Endothelial cell of umbilical vein (primary cell): ENCODE results near the gene NUDT16L1. TPM values are rescaled to one million over a fixed set of nuclear protein-coding genes. Genes with fewer than 3 reads are reported as not detected.

Source experiments
- BruUV-seq: library from RNA; stranded (reverse); fragments of 400-500 nt; replicated peaks from 2 replicates; lab custom pipeline; 2021; lab: Mats Ljungman, UMichigan
- CTCF ChIA-PET: fragments of 300-600, 350-600 bp; sonication (Branson Sonifier 250); formaldehyde crosslinking; loops from one replicate; lab custom pipeline; 2021; ENCODE audit warnings: antibody characterized with exemption, inconsistent platforms; lab: Charles Lee
- POLR2A ChIA-PET: fragments of 300-600, 350-600 bp; sonication (Branson Sonifier 250); formaldehyde crosslinking; loops from one replicate; lab custom pipeline; 2021; ENCODE audit warnings: antibody characterized with exemption, inconsistent platforms; lab: Charles Lee
- DNase-seq: peaks from one replicate; pipeline ENCODE4 v3.0.0-alpha.2; 2011; ENCODE audit warnings: low read depth, low spot score
- FAIRE-seq: peaks from 2 replicates; lab custom pipeline; 2011; peaks lifted over from hg19 to GRCh38; lab: Jason Lieb, UNC
- H2AFZ ChIP-seq: 2 replicates; pipeline ENCODE4 v1.6.0; 2012; ENCODE audit warnings: low read depth, low read length, control low read depth, inconsistent platforms
- H3K27ac ChIP-seq: 2 replicates; pipeline ENCODE4 v1.5.1; 2011; ENCODE audit warnings: low read depth, mild to moderate bottlenecking, control low read depth, low read length, moderate library complexity; ENCODE audit not compliant: insufficient read depth
- H3K27me3 ChIP-seq, 2 experiments: 2 replicates each; pipeline versions ENCODE4 v1.6.0 to v1.6.1; 2011; ENCODE audit warnings: low read length in 2 of 2, mixed read lengths in 1 of 2; ENCODE audit not compliant: control insufficient read depth in 2 of 2, insufficient read depth in 2 of 2
- H3K36me3 ChIP-seq, 2 experiments: 2 replicates in 1 of 2; 3 replicates in 1 of 2; pipeline ENCODE4 v1.5.1; 2011; ENCODE audit warnings: low read length in 2 of 2, mild to moderate bottlenecking in 1 of 2, moderate library complexity in 1 of 2; ENCODE audit not compliant: control insufficient read depth in 2 of 2, insufficient read depth in 2 of 2; ENCODE audit errors: extremely low read depth in 1 of 2
- H3K4me1 ChIP-seq: 3 replicates; pipeline ENCODE4 v1.5.1; 2011; ENCODE audit warnings: mild to moderate bottlenecking, low read length; ENCODE audit not compliant: control insufficient read depth, insufficient read depth; ENCODE audit errors: extremely low read depth
- H3K4me2 ChIP-seq: 2 replicates; pipeline ENCODE4 v1.6.1; 2011; ENCODE audit warnings: low read length, control low read depth, mixed read lengths; ENCODE audit not compliant: insufficient read depth
- H3K4me3 ChIP-seq, 3 experiments: fragments of 200-600 bp in 1 of 3; sonication (generic), shearing (Covaris generic) in 1 of 3; replicated peaks in 1 of 3; 2 replicates each; pipeline ENCODE4 v1.5.1; 2011 to 2016; ENCODE audit warnings: control low read depth in 3 of 3, low read length in 3 of 3, mild to moderate bottlenecking in 2 of 3, inconsistent platforms in 1 of 3, low read depth in 1 of 3, moderate library complexity in 1 of 3; ENCODE audit not compliant: insufficient read depth in 1 of 3
- H3K79me2 ChIP-seq: 2 replicates; pipeline ENCODE4 v1.6.0; 2012; ENCODE audit warnings: low read length, inconsistent platforms; ENCODE audit not compliant: control insufficient read depth, insufficient read depth
- H3K9ac ChIP-seq: replicated peaks from 2 replicates; pipeline ENCODE3; 2011; ENCODE audit warnings: low read length, control low read depth; ENCODE audit not compliant: insufficient read depth; ENCODE audit errors: extremely low read depth
- H3K9me1 ChIP-seq: replicated peaks from 3 replicates; pipeline ENCODE4 v1.6.0; 2011; ENCODE audit warnings: mild to moderate bottlenecking, low read length; ENCODE audit not compliant: control insufficient read depth, insufficient read depth; ENCODE audit errors: extremely low read depth
- H3K9me3 ChIP-seq: replicated peaks from 2 replicates; pipeline ENCODE4 v1.5.1; 2012; ENCODE audit warnings: low read length, inconsistent platforms; ENCODE audit not compliant: control insufficient read depth, insufficient read depth
- H4K20me1 ChIP-seq: replicated peaks from 2 replicates; pipeline ENCODE3; 2011; ENCODE audit warnings: mild to moderate bottlenecking, low read length; ENCODE audit not compliant: control insufficient read depth, insufficient read depth; ENCODE audit errors: extremely low read depth
- CTCF ChIP-seq, 2 donors: IDR thresholded peaks; 1 replicate in 1 of 2; 2 replicates in 1 of 2; pipeline ENCODE4 v1.5.1; 2011; ENCODE audit warnings: low read length in 2 of 2, mild to moderate bottlenecking in 2 of 2, moderate library complexity in 2 of 2, control low read depth in 1 of 2, inconsistent platforms in 1 of 2, low read depth in 1 of 2; ENCODE audit not compliant: insufficient read depth in 1 of 2; ENCODE audit errors: extremely low read depth in 1 of 2
- EZH2 ChIP-seq: IDR thresholded peaks from 2 replicates; pipeline ENCODE4 v1.6.1; 2012; ENCODE audit warnings: borderline replicate concordance, low read depth, mild to moderate bottlenecking, moderate library complexity, low read length, inconsistent platforms; ENCODE audit not compliant: severe bottlenecking
- FOS ChIP-seq: IDR thresholded peaks from 2 replicates; pipeline ENCODE4 v1.6.1; 2011; ENCODE audit warnings: mild to moderate bottlenecking, low read length, moderate library complexity, borderline replicate concordance; ENCODE audit not compliant: insufficient read depth
- GATA2 ChIP-seq: IDR thresholded peaks from 2 replicates; pipeline ENCODE4 v1.7.0; 2011; ENCODE audit warnings: low read depth, mild to moderate bottlenecking, moderate library complexity, mixed read lengths, low read length; ENCODE audit not compliant: insufficient read length, insufficient read depth
- JUN ChIP-seq: IDR thresholded peaks from 2 replicates; pipeline ENCODE4 v1.6.1; 2011; ENCODE audit warnings: borderline replicate concordance, low read depth; ENCODE audit not compliant: insufficient read length, insufficient read depth
- MYC ChIP-seq: IDR thresholded peaks from one replicate; pipeline ENCODE4 v1.6.1; 2011; ENCODE audit warnings: mild to moderate bottlenecking, low read depth, low read length
- POLR2A ChIP-seq: IDR thresholded peaks from 2 replicates; pipeline ENCODE4 v1.6.1; 2012; ENCODE audit warnings: low read depth, mild to moderate bottlenecking, control low read depth, low read length
- POLR2AphosphoS5 ChIP-seq: IDR thresholded peaks from 2 replicates; pipeline ENCODE4 v1.6.1; 2012; ENCODE audit warnings: low read depth, mild to moderate bottlenecking, control low read depth, low read length, moderate library complexity; ENCODE audit not compliant: insufficient read depth
- dilution Hi-C: fragments of 300-500 bp; cut with MboI; formaldehyde crosslinking; loops from one replicate; pipeline ENCODE4 v1.15.0; 2019; ENCODE audit warnings: low sequenced_read_pairs; ENCODE audit not compliant: extremely low pct_ligation_motif_present
- intact Hi-C: fragments of 100-400 bp; cut with micrococcal nuclease; formaldehyde crosslinking; loops from one replicate; pipeline ENCODE4 v1.10.0; 2022
- polyA plus RNA-seq, 4 experiments: library from polyadenylated mRNA; depleted of rRNA in 3 of 4; stranded (reverse) in 3 of 4; unstranded in 1 of 4; fragments of >200 nt; gene quantifications; 2 replicates each; pipeline versions ENCODE4 v1.2.1 to v1.2.3, GENCODE V29; 2011 to 2012; ENCODE audit warnings: missing spikeins in 1 of 4
- total RNA-seq: library from RNA; stranded (reverse); gene quantifications from 2 replicates; pipeline ENCODE4 v1.2.3, GENCODE V29; 2021
- TF ChIP-seq, protein P1 (sequence below): IDR thresholded peaks from 2 replicates; pipeline ENCODE4 v1.6.1; 2011; ENCODE audit not compliant: insufficient read depth, insufficient read length

The NUDT16L1 gene
- total and polyA plus RNA-seq, 2 donors (not counting 3 experiments of a cell fraction or from before 2014, with no cell fraction given), result 24.7 to 53.1 TPM

- intact Hi-C loops (no loop called here), dilution Hi-C loops (no loop called here)
- Histone ChIP-seq H3K4me3 (no peak overlapping the region), H3K4me2 (no peak overlapping the region), H2AFZ (no peak overlapping the region), H3K27me3 (no peaks in the 10 kb centered on the region), H3K36me3 (peaks cover 2 to 25% of the 10 kb centered on the region in 2 experiments), H3K9me1 (no peaks in the 10 kb centered on the region), H3K9ac (no peak overlapping the region), H3K79me2 (no peaks in the 10 kb centered on the region), H3K27ac (no peak overlapping the region), H3K4me1 (no peaks in the 10 kb centered on the region), H4K20me1 (no peaks in the 10 kb centered on the region), H3K9me3 (no peaks in the 10 kb centered on the region)
- POLR2A ChIA-PET, result no interaction called here
- CTCF ChIA-PET, result interaction anchor here (0.7 kb wide), 1 partner anchor 25 kb away, joined by 3 read pairs; no protein-coding TSS in a partner anchor
- FAIRE-seq, result no peak
- TF ChIP-seq MYC, result no peak
- no peak for TF ChIP-seq CTCF (IDR thresholded peaks at IDR 0.05; ENCODE audit: extremely low read depth in 1 of 2, insufficient read depth in 1 of 2, low read depth in 1 of 2, low read length in 2 of 2)
- TF ChIP-seq JUN, result no peak
- TF ChIP-seq POLR2A, result no peak
- no peak for TF ChIP-seq POLR2AphosphoS5
- no peak for TF ChIP-seq GATA2
- no peak for TF ChIP-seq FOS
- no peak for TF ChIP-seq EZH2
- TF ChIP-seq, protein P1, sequence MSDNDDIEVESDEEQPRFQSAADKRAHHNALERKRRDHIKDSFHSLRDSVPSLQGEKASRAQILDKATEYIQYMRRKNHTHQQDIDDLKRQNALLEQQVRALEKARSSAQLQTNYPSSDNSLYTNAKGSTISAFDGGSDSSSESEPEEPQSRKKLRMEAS, result no peak
- DNase-seq, result no peak
- BruUV-seq, result no TSS peak
Measured at GRCh38 chr16:4674926-4675530, 18.3 kb upstream of the NUDT16L1 start.
